Stimulated activated naive CD8-positive, alpha-beta T cell treated with anti-CD3 and anti-CD28 coated beads, Interleukin-15, Interleukin-2, amounts not matched to agents 100 U/mL and 50 U/mL, for 24 hours (primary cell): ENCODE measurements around the gene PAEP.

Experiments used
- ATAC-seq: fragments of 150-1000 bp; cut with Tn5 transposase; one replicate; pipeline ENCODE4 v1.10.0; 2021
- DNase-seq: peaks from one replicate; pipeline ENCODE4 v3.0.0; 2021

The PAEP gene

DNA sequence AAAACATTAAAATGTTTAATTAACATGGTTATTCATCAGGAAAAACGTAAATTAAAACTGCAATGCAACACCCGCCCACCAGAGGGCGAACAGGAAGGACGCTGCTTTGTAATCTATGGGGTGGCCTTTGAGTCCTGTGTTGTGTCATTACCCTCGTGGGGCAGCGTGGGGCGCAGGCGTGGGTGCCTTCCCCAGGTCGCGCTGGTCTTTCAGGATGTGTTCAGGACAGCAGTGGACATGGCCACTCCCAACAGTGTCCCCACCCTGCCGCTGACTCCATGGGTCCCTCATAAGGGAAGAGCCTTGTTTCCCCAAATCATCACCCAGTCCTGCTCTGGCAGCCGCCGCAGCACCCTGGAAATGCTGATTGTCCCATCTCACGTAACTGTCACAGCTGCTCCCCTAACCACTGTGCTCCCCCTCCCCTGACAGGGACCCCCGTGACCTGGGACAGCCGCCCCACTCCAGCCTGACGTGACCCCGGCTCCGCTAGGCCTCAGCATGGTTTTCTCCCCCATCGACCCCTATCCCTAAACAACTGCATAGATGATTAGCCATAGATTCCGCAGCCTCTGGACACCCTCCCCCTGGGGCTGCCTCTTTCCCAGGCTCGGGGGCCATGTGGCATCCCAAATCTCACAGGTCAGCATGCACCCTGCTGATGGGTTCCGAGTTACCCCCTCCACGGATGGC is 41.4 kb downstream of the PAEP start:
- ATAC-seq (no peak), DNase-seq (peak; percentile 67)

GRCh38 chr9:135604437-135605237 is 43.1 kb downstream of the PAEP start:
- ATAC-seq (no peak), DNase-seq (no peak)

- ATAC-seq, result no peak
These were observed 43.8 kb downstream of the PAEP start for GRCh38 chr9:135605238-135605781.

DNA sequence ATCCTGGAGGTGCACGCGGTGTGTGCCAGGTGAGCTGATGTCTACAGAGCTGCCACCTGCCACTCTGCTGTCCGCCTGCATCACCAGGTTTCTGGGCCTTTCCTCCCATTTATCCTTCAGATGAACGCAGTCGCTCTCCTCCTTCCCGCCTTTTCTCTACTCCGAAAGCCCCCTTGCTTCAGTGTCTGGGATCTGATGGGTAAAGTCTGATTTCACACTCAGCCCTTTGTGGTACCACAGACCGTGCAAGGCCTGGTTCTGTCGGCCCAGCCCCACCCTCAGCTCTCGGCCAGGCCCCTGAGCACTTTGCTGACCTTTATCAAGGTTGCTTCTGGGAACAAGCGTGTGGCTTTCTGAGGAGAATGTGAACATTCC is 45.3 kb downstream of the PAEP start:
- ATAC-seq, result no peak

More at GRCh38 chr9:135605238-135605781, 43.8 kb downstream of the PAEP start:
- DNase-seq, result no peak

GRCh38 chr9:135607401-135608293 is 46.1 kb downstream of the PAEP start:
- ATAC-seq (no peak), DNase-seq (no peak)

More for the DNA sequence above, 45.3 kb downstream of the PAEP start:
- no peak for DNase-seq

DNA sequence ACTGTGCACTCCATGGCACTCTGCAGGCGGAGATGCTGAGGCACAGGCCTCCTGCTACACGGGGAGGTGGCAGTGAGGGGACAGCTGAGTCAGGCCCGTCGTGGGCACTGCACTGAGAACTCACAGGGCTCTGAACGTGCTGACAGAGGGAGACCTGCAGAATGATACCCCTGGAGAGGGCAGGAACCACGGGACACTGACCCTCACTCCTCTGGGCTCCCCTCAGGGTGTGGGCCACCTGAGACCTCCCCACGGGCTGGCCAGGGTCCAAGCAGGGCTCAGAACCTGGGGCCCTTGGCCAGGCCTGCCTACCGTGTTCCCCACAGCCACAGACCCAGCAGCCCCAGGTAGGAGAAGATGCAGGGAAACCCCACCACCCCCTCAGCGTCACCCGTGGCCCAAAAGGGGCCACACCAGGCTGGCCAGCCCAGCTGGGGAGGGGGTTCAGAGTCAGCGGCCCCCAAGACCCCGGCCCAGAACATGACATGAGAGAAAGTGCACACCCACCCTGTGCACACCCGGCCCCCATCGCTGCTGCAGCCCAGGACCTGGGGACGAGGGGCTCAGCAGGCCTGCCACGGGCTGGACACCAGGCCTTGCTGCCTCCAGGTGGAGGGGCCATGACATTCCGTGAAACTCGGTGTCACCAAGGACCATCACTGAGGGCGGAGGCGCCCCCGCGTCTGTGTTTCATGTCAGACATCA is 46.9 kb downstream of the PAEP start:
- ATAC-seq, result no peak
- DNase-seq, result no peak

DNA sequence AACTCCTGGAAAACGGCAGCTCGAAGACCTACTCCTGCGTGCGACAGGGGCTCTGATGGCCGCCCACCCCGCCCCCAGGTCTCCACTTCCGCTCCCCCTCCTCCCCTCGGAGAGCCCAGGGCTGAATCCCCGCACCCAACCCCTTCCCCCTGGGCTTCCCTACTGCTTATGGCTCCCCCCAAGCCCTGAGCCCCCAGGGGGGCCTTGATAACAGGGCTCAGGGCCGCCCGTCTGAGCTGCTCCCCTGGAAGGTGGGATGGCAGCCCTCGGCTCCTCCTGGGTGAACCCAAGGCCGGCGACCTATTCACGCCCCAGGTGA is 47.4 kb downstream of the PAEP start:
- ATAC-seq (no peak), DNase-seq (no peak)

DNA sequence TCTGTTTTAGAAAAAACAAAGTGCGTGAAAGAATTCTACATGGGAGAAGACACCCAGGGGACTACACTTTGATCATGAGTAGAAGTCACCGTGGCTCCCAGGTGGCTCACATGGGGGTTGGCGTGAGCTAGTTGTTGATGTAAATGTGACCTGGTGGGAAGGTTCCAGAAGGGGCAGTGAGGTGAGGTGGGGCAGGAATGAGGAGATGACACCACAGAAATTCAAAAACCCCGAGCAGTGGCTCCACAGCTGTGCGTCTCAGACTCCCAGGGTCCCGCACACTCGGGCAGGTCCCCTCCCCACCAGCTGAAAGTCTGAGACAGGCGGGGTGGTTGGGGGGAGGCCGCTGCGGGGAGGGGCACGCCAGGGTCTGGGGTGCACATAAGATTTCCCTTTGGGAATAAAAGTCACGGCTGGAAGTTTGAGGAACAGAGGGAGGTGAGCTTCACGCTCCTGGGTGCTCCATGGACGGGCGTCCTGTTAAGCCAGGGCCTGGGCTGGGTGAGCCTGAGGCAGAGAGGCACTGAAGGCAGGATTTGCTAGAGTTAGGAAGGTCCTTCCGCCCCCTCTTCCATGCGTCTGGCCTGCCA is 47.9 kb downstream of the PAEP start:
- ATAC-seq (no peak), DNase-seq (no peak)

GRCh38 chr9:135610290-135611141 is 49.0 kb downstream of the PAEP start:
- DNase-seq, result no peak
- no peak for ATAC-seq

GRCh38 chr9:135611142-135611874 is 49.8 kb downstream of the PAEP start:
- DNase-seq (no peak), ATAC-seq (no peak)

GRCh38 chr9:135611875-135612209 is 50.3 kb downstream of the PAEP start:
- DNase-seq (no peak), ATAC-seq (no peak)

GRCh38 chr9:135612437-135612836 is 50.9 kb downstream of the PAEP start:
- DNase-seq, result no peak
- ATAC-seq, result no peak

GRCh38 chr9:135612981-135613910 is 51.7 kb downstream of the PAEP start:
- no peak for DNase-seq
- ATAC-seq, result no peak

DNA sequence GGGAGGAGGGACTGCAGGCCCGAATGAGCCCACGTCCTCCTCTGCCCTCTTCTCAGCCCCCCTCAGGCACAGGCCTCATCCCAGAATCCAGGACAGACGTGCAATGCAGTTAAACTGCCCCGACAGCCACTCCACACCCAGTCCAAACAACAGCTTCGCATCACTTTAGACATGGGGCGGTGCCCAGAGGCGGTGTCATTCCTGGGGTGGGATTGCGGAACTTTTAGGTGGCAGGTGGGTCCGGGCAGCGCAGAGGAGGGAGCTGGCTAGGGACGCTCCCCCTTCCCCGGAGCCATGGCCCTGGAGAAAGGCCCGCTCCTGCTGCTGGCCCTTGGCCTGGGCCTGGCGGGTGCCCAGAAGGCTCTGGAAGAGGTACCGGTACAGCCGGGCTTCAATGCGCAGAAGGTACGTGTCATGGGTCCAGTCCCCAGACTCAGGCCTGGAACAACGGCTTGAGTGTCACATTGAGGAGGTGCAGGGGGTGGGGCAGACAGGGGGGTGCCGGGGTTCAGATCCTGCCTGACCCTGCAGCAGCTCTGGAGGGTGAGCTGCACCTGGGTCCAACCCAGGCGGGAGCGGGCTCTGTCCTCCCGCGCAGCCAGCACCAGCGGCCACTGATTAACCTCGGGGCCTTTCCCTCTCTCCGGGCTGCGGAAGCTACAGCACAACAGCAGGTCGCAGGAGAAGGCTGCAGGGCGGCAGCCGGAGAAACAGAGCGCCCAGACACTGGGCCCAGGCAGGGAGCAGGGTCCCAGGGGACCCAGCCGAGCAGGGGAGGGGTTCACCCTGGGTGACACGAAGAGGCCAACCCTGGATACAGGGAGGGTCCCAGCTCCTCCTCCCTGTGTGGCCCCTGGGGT is 52.6 kb downstream of the PAEP start:
- DNase-seq, result no peak
- no peak for ATAC-seq

- ATAC-seq (no peak), DNase-seq (no peak)
These were observed 53.5 kb downstream of the PAEP start for GRCh38 chr9:135614821-135615665.

DNA sequence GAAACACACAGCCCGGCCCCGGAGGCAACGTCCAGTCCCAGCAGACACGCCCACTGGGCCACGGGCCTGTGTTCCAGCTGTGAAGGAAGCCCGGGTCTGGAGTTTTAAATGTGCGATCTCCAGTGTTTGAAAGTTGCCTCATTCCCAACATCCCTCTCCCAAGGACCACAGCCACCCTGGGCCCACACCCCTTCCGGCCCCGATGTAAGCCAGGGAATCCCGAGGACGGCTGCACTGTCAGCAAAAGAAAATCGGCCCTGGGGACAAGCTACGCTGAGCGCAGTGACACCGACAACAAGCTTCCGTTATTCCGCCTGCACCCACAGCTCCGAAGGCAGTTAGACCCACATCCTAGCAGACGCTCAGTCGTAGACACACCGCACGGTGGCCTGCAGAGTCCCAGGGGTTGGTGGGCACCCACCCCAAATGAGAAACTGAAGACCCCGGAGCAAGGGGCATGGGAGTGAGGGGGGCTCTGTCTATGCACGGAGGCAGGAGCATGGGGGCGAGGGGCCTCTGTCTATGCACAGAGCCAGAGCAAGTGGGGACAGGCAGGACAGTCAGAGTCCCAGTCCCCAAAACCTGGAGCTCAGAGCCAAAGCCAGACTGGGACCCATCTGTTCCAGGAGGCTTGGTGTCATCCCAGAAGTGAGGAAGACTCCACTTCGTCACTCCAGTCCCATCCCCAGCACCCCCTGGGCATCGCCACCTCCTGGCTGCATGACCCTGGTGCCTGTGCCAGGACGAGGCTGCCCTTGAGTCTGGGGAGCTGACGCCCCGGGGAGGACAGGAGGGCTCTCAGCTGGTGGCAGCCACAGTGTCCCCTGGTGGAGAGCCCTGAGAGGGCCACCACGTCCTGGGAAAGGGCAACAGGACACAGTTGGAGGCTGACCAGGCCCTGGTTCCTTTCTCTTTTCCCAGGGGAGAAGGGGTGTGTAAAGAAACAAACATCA is 54.4 kb downstream of the PAEP start:
- ATAC-seq (no peak), DNase-seq (no peak)
